A673 (cell line): Measurements from ENCODE around the gene MYL9. TPM values are rescaled to one million over a fixed set of nuclear protein-coding genes. Genes with fewer than 3 reads are reported as not detected.

ENCODE experiments used
- BruUV-seq: library from RNA; stranded (reverse); fragments of 400-500 nt; replicated peaks from 2 replicates; lab custom pipeline; 2021; lab: Mats Ljungman, UMichigan
- CTCF ChIA-PET: fragments of 300-600 bp; sonication (Branson Sonifier 250); formaldehyde crosslinking; loops from one replicate; lab custom pipeline; 2022; ENCODE audit warnings: antibody characterized with exemption; lab: Charles Lee
- POLR2A ChIA-PET: fragments of 300-600 bp; sonication (Branson Sonifier 250); formaldehyde crosslinking; loops from one replicate; lab custom pipeline; 2022; ENCODE audit warnings: antibody characterized with exemption; ENCODE audit not compliant: low non-redundant PET; lab: Charles Lee
- DNase-seq: peaks from one replicate; pipeline ENCODE4 v3.0.0-alpha.2; 2015; ENCODE audit warnings: low spot score
- H3K27ac ChIP-seq: fragments of 200-600 bp; sonication (generic); 2 replicates; pipeline ENCODE4 v1.5.1; 2016; ENCODE audit warnings: mixed run types, low read depth, mild to moderate bottlenecking, mixed read lengths, antibody characterized with exemption, low read length; ENCODE audit not compliant: poor library complexity, severe bottlenecking
- H3K27me3 ChIP-seq: fragments of 200-600 bp; sonication (generic); replicated peaks from 2 replicates; pipeline ENCODE4 v1.6.1; 2017; ENCODE audit warnings: mixed run types, low read depth, mild to moderate bottlenecking, mixed read lengths, antibody characterized with exemption, low read length; ENCODE audit not compliant: insufficient read depth, poor library complexity
- H3K36me3 ChIP-seq: fragments of 200-600 bp; sonication (generic); 2 replicates; pipeline ENCODE4 v1.6.1; 2016; ENCODE audit warnings: mixed run types, mild to moderate bottlenecking, mixed read lengths, antibody characterized with exemption, low read length; ENCODE audit not compliant: insufficient read depth, poor library complexity, severe bottlenecking
- H3K4me1 ChIP-seq: fragments of 200-600 bp; sonication (generic); 2 replicates; pipeline ENCODE4 v1.6.1; 2017; ENCODE audit warnings: mixed run types, mild to moderate bottlenecking, mixed read lengths, antibody characterized with exemption, low read length; ENCODE audit not compliant: insufficient read depth, poor library complexity, severe bottlenecking
- H3K4me3 ChIP-seq: fragments of 200-600 bp; sonication (generic); 2 replicates; pipeline ENCODE4 v1.5.1; 2016; ENCODE audit warnings: low read depth, mixed run types, mild to moderate bottlenecking, mixed read lengths, low read length; ENCODE audit not compliant: poor library complexity, severe bottlenecking
- H3K9me3 ChIP-seq: fragments of 200-600 bp; sonication (generic); 2 replicates; pipeline ENCODE4 v1.6.1; 2016; ENCODE audit warnings: mixed run types, low read depth, mild to moderate bottlenecking, mixed read lengths, antibody characterized with exemption, low read length; ENCODE audit not compliant: poor library complexity, severe bottlenecking
- CTCF ChIP-seq: fragments of 300-800, 200-600 bp; sonication (generic); conservative IDR thresholded peaks from 2 replicates; pipeline ENCODE4 v1.5.1; 2017; ENCODE audit warnings: low read depth, mild to moderate bottlenecking, antibody characterized with exemption, low read length, moderate library complexity, mixed read lengths
- EZH2 ChIP-seq: fragments of 200-600 bp; sonication (generic); IDR thresholded peaks from 2 replicates; pipeline ENCODE4 v1.6.1; 2017; ENCODE audit warnings: borderline replicate concordance, low read depth, mild to moderate bottlenecking, mixed read lengths, antibody characterized with exemption, low read length; ENCODE audit not compliant: poor library complexity, severe bottlenecking
- intact Hi-C: fragments of 100-400 bp; cut with micrococcal nuclease; formaldehyde crosslinking; loops from one replicate; pipeline ENCODE4 v1.10.0; 2022; ENCODE audit not compliant: unreplicated experiment
- total RNA-seq: library from RNA; stranded (reverse); gene quantifications from 2 replicates; pipeline ENCODE4 v1.2.3, GENCODE V29; 2021

MYL9 gene
- total RNA-seq, 1 experiment from 2014 or later, result not detected

GRCh38 chr20:36525620-36526365 is 15.5 kb upstream of the MYL9 start:
- TF ChIP-seq EZH2 (no peak), CTCF (no peak)
- H3K9me3 ChIP-seq, result no peaks in the 10 kb centered on the region
- H3K4me3 ChIP-seq, result no peak overlapping the region
- H3K27ac ChIP-seq, result peak overlapping the region; percentile 35
- POLR2A ChIA-PET, result no interaction called here
- H3K36me3 ChIP-seq, result peaks cover 33% of the 10 kb centered on the region
- BruUV-seq, result no TSS peak
- peaks cover 36% of the 10 kb centered on the region for H3K4me1 ChIP-seq
- no peaks in the 10 kb centered on the region for H3K27me3 ChIP-seq
- DNase-seq, result no peak
- CTCF ChIA-PET, result no interaction called here
- intact Hi-C loops, result no loop called here

GRCh38 chr20:36526521-36527011 is 14.8 kb upstream of the MYL9 start:
- peaks cover 29% of the 10 kb centered on the region for H3K4me1 ChIP-seq
- peaks cover 33% of the 10 kb centered on the region for H3K36me3 ChIP-seq
- DNase-seq, result no peak
- no peak overlapping the region for H3K4me3 ChIP-seq
- H3K9me3 ChIP-seq, result no peaks in the 10 kb centered on the region
- intact Hi-C loops, result no loop called here
- TF ChIP-seq CTCF (no peak), EZH2 (no peak)
- BruUV-seq, result no TSS peak
- H3K27ac ChIP-seq, result peak overlapping the region; percentile 51
- CTCF ChIA-PET, result no interaction called here
- POLR2A ChIA-PET, result no interaction called here
- no peaks in the 10 kb centered on the region for H3K27me3 ChIP-seq

GRCh38 chr20:36527331-36528125 is 13.8 kb upstream of the MYL9 start:
- CTCF ChIA-PET, result no interaction called here
- Histone ChIP-seq H3K4me3 (no peak overlapping the region), H3K4me1 (peaks cover 19% of the 10 kb centered on the region), H3K27me3 (no peaks in the 10 kb centered on the region), H3K27ac (peak overlapping the region; percentile 51), H3K36me3 (peaks cover 33% of the 10 kb centered on the region), H3K9me3 (no peaks in the 10 kb centered on the region)
- TSS peak; percentile 62 for BruUV-seq
- no peak for TF ChIP-seq EZH2
- no peak for TF ChIP-seq CTCF
- POLR2A ChIA-PET, result no interaction called here
- intact Hi-C loops, result no loop called here
- DNase-seq, result no peak
